ENCODE results near the gene RXRB.
"Not testable (repeated sequence)": the region's sequence is repeated elsewhere in the genome, so short reads cannot be mapped to it uniquely, and the experiment has no call there.

Gene RXRB

GRCh38 chr6:33200219-33201146, at the start of gene RXRB, which contains the start of gene SLC39A7:
Gene RXRB, minus strand, starts transcription at chr6:33200665. Its CDS starts 189 bp downstream, at chr6:33200476.
Gene SLC39A7, plus strand, starts transcription at chr6:33200867. Its CDS starts 379 bp downstream, at chr6:33201246.
- DNase-seq (ENCODE audit: low read depth, low spot score): peak; percentile 99

GRCh38 chr6:33249732-33250630, 49.5 kb upstream of the RXRB start:
- DNase-seq (ENCODE audit: low read depth, low spot score): peak; percentile 44

- peak; percentile 99 for DNase-seq (ENCODE audit: low read depth, low spot score)
These were observed 48.7 kb upstream of the RXRB start for GRCh38 chr6:33248932-33249731.

- no peak for DNase-seq (ENCODE audit: low read depth, low spot score)
These were observed 48.1 kb upstream of the RXRB start for GRCh38 chr6:33248643-33248931.

GRCh38 chr6:33247977-33248642, 47.6 kb upstream of the RXRB start:
- peak; percentile 94 for DNase-seq (ENCODE audit: low read depth, low spot score)

GRCh38 chr6:33243476-33243875, 43.0 kb upstream of the RXRB start:
- DNase-seq (ENCODE audit: low read depth, low spot score): no peak

GRCh38 chr6:33241968-33242367, 41.5 kb upstream of the RXRB start:
- DNase-seq (ENCODE audit: low read depth, low spot score): no peak

GRCh38 chr6:33237741-33238140, 37.3 kb upstream of the RXRB start:
- no peak for DNase-seq (ENCODE audit: low read depth, low spot score)

GRCh38 chr6:33236852-33237251, 36.4 kb upstream of the RXRB start:
- no peak for DNase-seq (ENCODE audit: low read depth, low spot score)

GRCh38 chr6:33236328-33236727, 35.9 kb upstream of the RXRB start:
- DNase-seq (ENCODE audit: low read depth, low spot score): no peak

- DNase-seq (ENCODE audit: low read depth, low spot score): peak; percentile 82
These were observed 34.8 kb upstream of the RXRB start for GRCh38 chr6:33235221-33235634.

- DNase-seq (ENCODE audit: low read depth, low spot score): not testable (repeated sequence)
These were observed 26.1 kb upstream of the RXRB start for GRCh38 chr6:33226503-33227120.

GRCh38 chr6:33217681-33218080, 17.2 kb upstream of the RXRB start:
- DNase-seq (ENCODE audit: low read depth, low spot score): peak; percentile 27

- no peak for DNase-seq (ENCODE audit: low read depth, low spot score)
These were observed 16.8 kb upstream of the RXRB start for GRCh38 chr6:33217246-33217645.

- DNase-seq (ENCODE audit: low read depth, low spot score): no peak
These were observed 15.7 kb upstream of the RXRB start for GRCh38 chr6:33216117-33216649.

GRCh38 chr6:33215271-33216116, 15.0 kb upstream of the RXRB start:
- DNase-seq (ENCODE audit: low read depth, low spot score): no peak

GRCh38 chr6:33213989-33214335, 13.5 kb upstream of the RXRB start:
- no peak for DNase-seq (ENCODE audit: low read depth, low spot score)

- peak; percentile 74 for DNase-seq (ENCODE audit: low read depth, low spot score)
These were observed 12.9 kb upstream of the RXRB start for GRCh38 chr6:33213166-33213988.

- DNase-seq (ENCODE audit: low read depth, low spot score): no peak
These were observed 12.3 kb upstream of the RXRB start for GRCh38 chr6:33212857-33213165.

All from ELF-1 (cell line).